ENCODE measurements around the gene PKD1. TPM values are rescaled to one million over a fixed set of nuclear protein-coding genes. Genes with fewer than 3 reads are reported as not detected.
"Not testable (repeated sequence)": the region's sequence is repeated elsewhere in the genome, so short reads cannot be mapped to it uniquely, and the experiment has no call there.

Gene PKD1
- polyA plus RNA-seq, 4 donors: 48.3 to 128 (median 95.9) TPM

DNA sequence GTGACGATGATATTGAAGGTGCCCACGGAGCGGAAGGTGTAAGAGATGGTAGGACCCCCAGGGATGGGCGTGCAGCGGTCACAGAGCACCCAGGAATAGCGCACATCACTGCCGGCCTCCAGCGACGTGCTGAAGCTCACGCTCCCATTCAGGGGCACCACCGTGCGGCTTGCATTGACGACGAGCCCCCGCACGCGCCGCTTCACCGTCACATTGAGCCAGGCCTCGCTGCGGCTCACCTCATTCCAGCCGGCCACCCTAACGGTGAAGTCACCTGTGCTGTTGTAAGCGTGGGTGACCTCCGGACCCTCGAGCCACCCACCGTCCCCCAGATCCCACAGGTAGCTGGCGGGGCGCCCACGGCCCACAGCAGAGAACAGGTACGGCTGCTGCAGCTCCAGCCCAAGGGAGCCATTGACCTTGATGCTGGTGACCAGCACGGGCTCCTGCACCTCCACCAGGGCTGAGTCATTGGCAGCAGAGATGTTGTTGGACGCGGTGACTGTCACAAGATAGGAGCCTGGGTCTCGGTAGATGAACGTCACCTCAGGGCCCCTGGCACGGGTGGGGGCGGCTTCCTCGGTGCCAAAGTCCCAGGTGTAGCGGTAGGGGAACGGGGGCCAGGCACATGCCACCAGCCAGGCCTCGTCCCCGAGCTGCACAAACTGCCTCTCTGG, 25.2 kb downstream of the PKD1 start:
- not testable (repeated sequence) for DNase-seq (ENCODE audit: low read depth in 4 of 4, low spot score in 2 of 4)

DNA sequence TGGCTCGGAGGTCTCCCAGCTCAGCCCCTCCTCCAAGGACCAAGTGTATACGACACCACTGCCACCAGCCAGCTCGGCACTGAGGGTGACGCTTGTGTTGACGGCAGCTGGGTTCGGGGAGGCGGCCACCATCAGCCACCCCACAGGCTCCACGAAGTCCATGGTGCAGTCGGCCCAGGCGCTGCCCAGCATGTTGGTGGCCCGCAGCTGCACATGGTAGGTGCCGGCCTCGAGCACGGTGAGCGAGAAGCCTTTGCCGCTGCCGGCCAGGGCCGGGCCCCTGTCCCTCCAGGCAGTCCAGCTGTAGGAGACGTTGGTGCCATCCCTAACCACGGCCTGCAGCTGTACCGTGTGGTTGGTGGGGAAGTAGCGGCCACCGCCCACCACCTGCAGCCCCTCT, 25.8 kb downstream of the PKD1 start:
- DNase-seq (ENCODE audit: low read depth in 4 of 4, low spot score in 2 of 4): not testable (repeated sequence)

DNA sequence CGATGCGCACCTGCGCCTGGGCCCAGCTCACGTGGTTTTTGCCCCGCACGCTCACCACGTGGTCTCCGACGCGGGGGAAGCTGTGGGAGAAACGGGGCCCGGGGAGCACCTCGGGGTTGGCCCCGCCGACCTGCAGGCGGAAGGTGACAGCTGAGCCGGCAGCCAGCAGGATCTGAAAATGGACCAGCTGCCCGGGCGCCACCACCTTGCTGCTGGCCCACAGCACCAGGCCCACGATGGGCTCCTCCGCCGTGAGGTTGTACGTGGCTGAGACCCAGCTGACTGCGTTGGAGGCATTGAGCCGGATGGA, 26.5 kb downstream of the PKD1 start:
- not testable (repeated sequence) for DNase-seq (ENCODE audit: low read depth in 4 of 4, low spot score in 2 of 4)

DNA sequence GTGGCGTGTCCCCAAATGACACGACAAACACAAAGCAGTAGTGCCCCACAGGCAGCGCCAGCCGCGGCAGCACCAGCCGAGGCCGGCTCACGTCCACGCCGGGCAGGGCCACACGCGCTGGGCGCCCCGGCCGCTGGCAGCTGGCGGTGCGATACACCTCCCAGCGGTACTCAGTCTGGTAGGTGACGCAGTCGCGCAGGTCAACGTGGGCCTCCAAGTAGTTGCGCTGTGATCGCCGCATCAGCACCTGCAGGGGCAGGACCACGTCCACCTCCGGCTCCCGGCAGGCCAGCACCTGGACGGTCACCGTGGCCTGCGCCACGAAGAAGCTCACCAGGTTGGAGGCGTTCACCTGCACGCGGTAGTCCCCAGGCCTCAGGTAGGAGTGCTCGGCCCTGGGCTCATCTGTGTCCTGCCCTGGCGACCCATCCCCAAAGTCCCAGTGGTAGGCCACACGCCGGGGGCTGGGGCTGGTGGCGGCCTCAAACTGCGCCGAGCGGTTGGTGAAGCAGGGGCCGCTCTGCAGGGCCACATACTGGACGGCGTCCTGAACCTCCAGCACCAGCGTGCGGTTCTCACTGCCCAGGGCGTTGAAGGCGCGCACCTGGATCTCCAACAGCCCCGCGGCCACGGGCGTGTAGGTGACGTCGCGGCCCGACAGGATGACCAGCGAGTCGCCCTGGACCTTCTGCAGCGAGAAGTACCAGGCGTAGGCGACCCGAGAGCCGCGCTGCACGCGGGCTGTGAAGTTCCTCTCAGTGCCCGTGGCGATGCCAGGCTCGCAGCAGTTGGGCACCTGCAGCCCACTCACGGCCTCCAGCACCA, 27.0 kb downstream of the PKD1 start:
- DNase-seq (ENCODE audit: low read depth in 4 of 4, low spot score in 2 of 4): not testable (repeated sequence)

DNA sequence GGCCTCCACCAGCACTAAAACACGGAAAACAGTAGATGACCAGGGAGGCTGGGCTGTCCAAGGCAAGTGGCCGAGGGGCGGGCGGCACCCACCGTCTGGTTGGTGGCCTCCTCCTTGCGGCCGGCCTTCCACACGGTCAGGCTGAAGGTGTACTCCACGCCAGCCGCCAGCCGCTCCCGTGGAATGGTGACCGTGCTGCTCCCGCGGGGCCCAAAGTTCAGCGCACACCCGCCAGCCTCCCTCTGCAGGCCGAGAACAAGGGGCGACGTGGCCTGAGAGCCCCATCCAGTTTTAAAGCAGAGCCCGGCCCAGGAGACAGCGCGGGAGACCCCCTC, 27.9 kb downstream of the PKD1 start:
- DNase-seq (ENCODE audit: low read depth in 4 of 4, low spot score in 2 of 4): not testable (repeated sequence)

DNA sequence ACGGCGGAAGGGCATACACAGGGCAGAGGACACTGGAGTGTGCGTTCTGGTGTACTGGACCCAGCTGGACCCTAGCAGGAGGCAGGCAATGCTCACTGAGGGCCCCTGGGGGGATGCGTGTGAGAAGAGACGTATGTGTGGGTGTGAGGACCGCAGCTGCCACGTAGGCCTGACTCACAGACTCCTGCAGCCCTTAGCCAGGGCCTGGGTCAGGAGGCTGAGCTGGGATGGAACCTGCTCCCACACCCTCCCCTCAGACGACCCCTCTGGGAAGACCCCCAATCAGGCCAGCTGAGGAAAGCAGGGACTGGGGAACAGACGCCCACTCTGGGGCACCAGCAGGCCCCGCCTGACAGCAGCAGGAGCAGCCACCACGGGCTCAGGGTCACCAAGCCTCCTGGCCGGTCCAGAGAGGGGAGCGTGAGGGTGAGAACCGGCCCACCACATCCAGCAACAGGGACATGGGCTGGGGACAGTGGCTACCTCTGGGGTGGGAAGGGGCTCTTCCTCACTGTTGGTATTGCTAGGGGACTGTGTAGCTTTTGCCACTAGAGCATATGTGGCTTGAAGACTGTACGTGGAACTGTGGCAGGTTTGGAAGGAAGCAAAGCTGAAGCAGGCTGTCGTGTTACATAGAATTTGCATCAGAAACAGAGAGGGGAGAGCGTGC, 28.4 kb downstream of the PKD1 start:
- DNase-seq (ENCODE audit: low read depth in 4 of 4, low spot score in 2 of 4): not testable (repeated sequence)

DNA sequence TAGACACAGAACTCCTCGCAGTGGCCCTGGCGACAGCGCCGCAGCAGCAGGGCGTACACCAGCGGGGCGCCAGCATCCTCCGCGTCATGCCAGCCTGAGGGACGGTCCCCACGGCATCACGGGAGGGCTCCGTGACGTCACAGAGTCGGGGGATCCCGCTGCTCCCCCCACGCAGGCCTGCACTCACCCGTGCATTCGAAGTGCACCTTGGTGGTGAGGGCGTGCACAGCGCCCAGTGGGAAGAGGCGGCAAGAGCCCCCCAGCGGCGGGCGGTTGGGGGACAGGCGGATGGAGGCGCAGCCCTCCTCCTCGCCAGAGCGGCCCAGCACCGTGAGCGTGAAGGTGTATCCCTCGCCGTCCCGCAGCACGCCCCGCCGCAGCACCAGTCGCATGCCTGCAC, 29.5 kb downstream of the PKD1 start:
- DNase-seq (ENCODE audit: low read depth in 4 of 4, low spot score in 2 of 4): not testable (repeated sequence)

DNA sequence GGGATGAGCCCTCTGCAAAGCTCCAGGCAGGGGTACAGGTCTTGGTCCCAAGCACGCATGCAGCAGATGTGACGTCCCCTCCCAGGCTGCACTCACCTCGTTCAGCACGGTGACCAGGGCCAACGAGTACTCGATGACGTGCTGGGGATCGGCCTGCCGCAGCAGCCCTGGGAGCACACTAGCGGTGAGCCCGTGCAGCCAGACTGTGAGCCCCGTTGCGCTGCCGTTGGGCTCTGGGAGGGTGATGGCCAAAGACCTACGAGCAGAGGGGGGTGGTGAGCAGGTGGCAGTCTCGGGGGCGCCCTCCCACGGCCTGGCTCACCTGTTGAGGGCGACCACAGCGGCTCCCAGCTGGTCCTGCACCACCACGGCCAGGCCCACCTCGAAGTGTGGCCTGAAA, 29.9 kb downstream of the PKD1 start:
- DNase-seq (ENCODE audit: low read depth in 4 of 4, low spot score in 2 of 4): not testable (repeated sequence)

DNA sequence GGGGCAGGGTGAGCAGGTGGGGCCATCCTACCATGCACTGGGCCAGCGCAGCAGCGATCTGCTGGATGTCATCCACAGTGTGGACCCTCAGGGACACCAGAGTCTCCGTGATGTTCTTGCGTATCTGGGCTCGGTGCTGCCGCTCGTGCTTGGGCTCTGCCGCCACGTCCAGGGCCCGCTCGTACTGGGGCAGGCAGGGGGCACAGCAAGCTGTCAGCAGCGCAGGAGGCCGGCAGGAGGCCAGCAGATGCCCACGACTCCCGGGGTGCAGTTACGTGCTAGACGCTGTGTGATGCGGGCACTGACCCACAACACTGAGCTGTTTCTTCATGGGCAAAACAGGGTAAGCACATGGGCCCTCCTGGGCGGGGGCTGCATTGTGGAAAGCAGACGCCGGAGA, 30.4 kb downstream of the PKD1 start:
- not testable (repeated sequence) for DNase-seq (ENCODE audit: low read depth in 4 of 4, low spot score in 2 of 4)

DNA sequence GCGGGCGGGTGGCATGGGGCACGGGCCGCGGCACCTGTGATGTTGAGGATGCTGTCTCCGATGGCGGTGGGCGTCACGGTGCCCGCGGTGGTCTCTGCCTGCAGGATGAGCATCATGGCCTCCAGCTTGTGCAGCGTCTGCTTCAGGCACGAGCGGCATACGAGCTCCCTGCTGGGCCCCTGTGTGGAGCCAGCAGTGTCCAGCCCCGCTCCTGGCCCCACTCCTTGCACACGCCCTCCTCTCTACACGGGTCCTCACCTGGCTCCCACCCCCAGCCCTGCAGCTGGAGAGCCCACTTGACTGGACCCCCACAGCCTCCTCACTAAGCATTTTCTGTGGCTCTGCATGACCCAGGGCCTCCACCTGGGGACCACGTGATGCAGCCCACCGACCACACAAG, 31.2 kb downstream of the PKD1 start:
- DNase-seq (ENCODE audit: low read depth in 4 of 4, low spot score in 2 of 4): not testable (repeated sequence)

DNA sequence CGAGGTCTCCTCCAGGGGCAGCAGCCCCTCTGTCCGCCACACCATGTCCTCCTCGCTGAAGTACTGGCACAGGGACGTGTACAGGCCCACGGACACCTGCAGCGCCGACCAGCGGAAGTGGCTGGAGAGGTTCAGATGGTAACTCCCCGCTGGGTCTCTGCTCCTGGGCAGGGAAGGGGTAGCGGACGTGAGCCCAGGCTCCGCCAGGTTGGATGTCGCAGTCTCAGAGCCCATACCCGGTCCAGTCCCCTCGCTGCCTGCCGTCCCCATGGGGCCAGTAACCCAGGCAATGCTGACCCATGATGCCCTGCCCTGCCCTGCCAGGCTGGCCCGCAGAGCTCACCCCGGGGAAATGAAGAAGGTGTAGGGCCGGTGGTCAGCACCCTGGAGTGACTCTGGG, 33.2 kb downstream of the PKD1 start:
- DNase-seq (ENCODE audit: low read depth in 4 of 4, low spot score in 2 of 4): no peak

DNA sequence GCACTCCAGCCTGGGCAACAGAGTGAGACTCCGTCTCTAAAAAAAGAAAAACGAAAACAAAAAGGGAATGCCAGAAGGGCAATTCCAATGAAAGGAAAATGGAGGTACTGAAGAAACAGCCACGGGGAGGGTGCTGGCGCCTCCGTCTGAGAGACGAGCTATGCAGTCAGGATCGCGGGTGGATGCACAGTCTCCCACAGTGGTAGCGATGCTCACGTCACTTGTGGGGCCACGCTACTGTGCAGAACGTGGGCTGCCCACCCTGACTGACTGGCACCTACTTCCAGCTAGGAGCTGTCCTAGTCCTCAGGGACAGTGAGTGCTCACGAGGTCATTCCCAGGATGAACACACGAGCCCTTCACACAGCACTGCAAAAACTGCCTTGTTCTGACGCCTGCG, 34.1 kb downstream of the PKD1 start:
- DNase-seq (ENCODE audit: low read depth in 4 of 4, low spot score in 2 of 4): not testable (repeated sequence)

DNA sequence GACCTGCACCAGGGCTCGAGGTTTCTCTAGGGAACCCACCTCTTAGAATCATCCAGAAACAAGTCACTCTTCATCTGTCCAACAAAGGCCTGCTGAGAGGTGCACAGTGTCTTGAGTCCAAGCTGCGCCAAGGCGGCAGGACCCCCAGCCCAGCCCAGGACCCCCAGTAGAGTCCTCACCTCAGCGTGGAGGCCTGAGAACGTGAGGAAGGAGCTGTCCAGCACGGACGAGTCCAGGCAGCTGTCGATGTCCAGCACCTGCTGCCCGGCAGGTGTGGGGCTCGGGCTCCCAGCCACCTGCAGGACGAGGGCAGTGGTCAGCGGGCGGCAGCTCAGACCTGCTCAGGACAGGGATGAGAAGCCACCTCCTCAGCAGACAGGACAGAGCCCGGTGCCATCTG, 38.0 kb downstream of the PKD1 start:
- not testable (repeated sequence) for DNase-seq (ENCODE audit: low read depth in 4 of 4, low spot score in 2 of 4)

DNA sequence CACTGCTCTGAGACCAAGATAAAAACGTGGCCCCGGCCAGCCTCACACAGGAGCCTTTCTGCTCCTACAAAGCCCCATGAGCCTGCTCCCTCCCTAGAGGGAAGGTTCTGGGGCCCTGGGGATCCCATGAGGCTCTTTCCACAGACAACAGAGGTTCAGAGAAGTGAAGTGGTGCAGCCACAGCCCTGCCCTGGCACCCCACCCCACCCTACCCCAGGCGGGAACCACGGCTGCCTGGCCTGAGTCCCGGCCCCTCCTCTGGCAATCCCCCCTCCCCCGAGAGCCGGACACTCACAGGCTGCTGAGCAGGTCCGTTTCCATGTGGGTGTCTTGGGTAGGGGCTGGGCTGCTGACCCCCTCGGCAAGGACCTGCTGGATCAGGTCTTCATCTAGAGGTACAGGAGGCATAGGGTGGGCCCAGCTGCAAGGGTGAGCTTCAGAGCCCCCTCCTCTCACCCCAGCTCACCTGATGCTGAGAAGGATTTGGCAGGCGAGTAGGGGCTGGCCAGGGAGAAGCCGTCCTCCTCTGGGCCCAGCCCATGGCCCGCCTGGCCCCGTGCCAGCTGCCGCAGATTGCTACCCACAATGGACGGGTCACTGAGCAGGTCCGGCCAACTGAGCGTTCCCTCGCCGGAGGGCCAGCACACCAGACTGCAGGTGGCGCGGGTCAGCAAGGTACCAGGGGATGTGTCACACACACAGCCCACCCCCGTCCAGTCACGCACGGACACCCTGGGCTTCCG, 38.7 kb downstream of the PKD1 start:
- DNase-seq (ENCODE audit: low read depth in 4 of 4, low spot score in 2 of 4): no peak

DNA sequence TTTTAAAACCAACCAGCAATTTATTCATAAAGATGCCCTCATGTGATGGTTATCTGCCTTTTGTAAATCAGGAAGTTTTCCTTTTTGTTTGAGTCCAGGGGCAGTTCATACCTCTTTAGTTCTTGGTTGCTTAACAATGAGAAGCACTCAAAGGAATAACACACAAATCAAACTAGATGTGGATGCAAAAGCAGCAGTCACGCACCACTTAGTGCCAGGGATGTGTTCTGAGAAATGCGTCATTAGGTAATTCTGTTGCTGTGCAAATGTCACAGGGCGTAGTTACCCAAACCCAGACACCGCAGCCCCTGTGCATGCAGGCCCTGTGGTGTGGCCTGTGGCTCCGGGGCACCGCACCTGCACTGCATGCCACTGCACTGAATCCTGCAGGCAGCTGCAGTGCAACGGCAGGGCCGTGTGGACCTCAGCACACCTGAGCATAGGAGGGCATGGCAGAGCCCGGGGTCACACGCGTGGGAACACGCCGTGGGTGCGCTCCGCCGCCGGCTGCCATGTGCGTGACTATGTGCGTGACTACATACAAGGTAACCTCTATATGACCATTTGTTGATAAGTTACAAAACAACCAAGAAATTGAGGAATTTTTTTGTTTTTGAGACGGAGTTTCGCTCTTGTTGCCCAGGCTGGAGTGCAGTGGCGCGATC, 39.6 kb downstream of the PKD1 start:
- DNase-seq (ENCODE audit: low read depth in 4 of 4, low spot score in 2 of 4): no peak

DNA sequence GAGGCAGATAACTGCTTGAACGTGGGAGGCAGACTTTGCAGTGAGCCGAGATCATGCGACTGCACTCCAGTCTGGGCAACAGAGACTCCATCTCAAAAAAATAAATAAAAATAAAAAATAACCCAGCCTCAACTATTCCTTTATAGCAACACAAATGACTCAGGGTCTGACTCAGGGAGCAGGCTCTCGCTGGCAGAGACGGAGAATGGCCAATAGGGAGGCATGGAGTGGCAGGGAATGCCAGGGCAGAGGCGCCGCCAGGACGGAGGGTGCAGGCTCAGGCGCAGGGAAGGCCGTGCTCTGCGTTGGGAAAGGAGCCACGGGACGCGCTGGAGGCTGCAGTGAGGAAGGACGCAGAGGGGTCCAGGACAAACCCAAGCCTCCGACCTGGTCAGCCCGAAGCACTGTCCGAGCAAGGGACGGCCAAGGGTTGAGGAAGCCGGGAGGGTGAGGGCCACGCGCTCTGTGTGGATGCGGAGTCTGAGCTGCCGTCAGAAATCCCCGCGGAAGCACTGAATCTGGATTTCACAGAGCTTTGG, 40.3 kb downstream of the PKD1 start:
- DNase-seq (ENCODE audit: low read depth in 4 of 4, low spot score in 2 of 4): no peak

DNA sequence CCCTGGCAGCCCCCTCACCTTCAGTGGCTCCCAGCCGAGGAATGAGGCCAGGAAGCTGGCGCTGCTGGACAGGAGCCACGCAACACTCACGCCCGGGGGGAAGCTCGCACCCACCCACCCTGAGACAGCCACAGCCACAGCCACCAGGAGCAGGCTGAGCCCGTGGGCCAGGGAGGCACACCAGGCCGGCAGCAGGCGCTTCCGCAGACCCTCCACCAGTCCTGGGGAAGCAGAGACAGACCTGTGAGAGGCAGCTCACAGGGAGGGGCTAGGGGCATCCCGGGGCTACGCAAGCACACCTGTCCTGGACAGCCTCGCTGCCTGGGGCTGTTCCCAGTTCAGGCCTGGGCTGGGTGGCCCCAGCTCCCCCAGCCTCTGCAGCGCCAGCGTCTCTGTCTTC, 41.9 kb downstream of the PKD1 start:
- DNase-seq (ENCODE audit: low read depth in 4 of 4, low spot score in 2 of 4): no peak

DNA sequence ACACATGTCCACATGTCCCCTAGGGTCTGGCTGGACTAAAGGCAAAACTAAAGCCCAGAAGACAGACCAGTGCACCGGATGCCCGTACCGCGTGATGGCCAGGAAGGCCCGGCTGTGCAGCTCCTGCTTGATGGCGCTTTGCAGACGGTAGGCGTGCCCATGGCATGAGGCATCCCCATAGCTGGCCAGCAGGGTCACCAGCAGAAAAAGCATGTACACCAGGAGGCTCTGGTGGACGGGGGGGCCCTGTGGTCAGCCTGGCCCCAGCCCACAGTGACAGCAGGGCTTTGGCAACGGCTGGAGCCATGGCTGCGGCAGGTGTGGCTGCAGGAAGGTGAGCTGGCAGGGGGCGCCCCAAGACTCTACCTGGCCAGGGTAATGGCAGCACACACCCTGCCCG, 42.8 kb downstream of the PKD1 start:
- no peak for DNase-seq (ENCODE audit: low read depth in 4 of 4, low spot score in 2 of 4)

DNA sequence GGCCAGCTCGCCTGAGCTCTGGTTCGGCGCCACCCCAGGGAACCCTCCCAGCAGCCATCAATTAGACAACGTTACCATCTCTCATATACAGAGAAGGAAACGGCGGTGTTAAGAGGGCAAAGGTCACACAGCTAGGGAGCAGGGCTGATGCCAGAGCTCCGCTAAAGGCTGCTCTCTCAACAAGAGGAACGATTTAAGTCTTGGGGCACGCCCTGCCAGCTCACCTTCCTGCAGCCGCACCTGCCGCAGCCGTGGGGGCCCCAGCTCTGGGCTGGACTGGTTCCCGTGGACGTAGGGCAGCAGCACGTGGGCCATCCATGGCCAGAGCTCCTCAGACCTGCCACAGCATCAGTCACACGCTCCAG, 43.5 kb downstream of the PKD1 start:
- DNase-seq (ENCODE audit: low read depth in 4 of 4, low spot score in 2 of 4): no peak

DNA sequence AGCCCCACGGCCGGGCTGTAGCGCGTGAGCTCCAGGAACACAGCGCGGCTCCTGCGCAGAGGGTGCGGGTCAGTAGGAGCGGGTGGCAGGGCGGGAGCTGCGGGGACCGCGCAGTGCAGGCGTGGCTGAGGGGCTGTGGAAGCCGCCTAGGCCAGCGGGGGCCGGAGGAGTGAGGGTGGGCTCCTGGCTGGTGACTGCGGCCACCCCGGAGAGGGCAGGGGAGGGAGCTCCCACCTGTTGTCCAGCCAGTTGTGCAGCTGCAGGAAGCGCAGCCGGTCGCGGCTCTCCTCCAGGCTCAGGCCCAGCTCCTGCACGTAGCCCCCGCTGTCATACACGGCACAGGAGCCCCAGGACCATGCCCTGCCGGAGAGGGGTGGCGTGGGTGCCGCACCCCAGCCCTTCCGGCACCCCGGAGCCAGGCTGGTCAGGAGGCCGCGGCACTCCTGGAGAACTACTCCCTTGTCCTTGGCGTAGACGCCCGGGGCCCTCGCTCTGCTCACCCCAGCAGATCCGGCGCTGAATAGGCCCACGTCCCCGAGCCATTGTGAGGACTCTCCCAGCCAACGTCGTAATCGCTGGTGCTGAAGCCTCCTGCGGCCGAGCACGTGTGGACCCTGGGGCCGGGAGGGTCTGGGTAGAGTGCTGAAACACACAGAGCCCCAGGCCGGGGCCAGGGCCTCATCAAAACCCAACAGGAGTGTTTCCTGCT, 44.0 kb downstream of the PKD1 start:
- no peak for DNase-seq (ENCODE audit: low read depth in 4 of 4, low spot score in 2 of 4)
